GM18499 (cell line): ENCODE measurements around the gene FNIP1.
"Not testable (repeated sequence)": the region's sequence is repeated elsewhere in the genome, so short reads cannot be mapped to it uniquely, and the experiment has no call there.

ENCODE experiments used
- ATAC-seq: cut with Tn5 transposase; IDR thresholded peaks from one replicate; pipeline ENCODE4 v1.9.1; 2021; ENCODE audit warnings: moderate number of reproducible peaks; ENCODE audit not compliant: insufficient read depth, unreplicated experiment

Gene FNIP1

GRCh38 chr5:131787736-131788135 is 9.1 kb downstream of the FNIP1 start:
- ATAC-seq, result no peak

GRCh38 chr5:131786900-131787692 is 9.7 kb downstream of the FNIP1 start:
- ATAC-seq, result no peak

- no peak for ATAC-seq
Measured at GRCh38 chr5:131786036-131786435, 10.8 kb downstream of the FNIP1 start.

GRCh38 chr5:131783874-131784273 is 12.9 kb downstream of the FNIP1 start:
- ATAC-seq, result no peak

GRCh38 chr5:131783357-131783756 is 13.5 kb downstream of the FNIP1 start:
- ATAC-seq, result no peak

- ATAC-seq, result no peak
Measured at GRCh38 chr5:131782717-131783116, 14.1 kb downstream of the FNIP1 start.

- not testable (repeated sequence) for ATAC-seq
Measured at GRCh38 chr5:131778141-131778540, 18.7 kb downstream of the FNIP1 start.

GRCh38 chr5:131776450-131776849 is 20.4 kb downstream of the FNIP1 start:
- ATAC-seq, result no peak

GRCh38 chr5:131774652-131775367 is 22.0 kb downstream of the FNIP1 start:
- no peak for ATAC-seq

GRCh38 chr5:131773805-131774204 is 23.0 kb downstream of the FNIP1 start:
- no peak for ATAC-seq

GRCh38 chr5:131771692-131772091 is 25.1 kb downstream of the FNIP1 start:
- ATAC-seq, result no peak

- no peak for ATAC-seq
Measured at GRCh38 chr5:131769961-131770360, 26.9 kb downstream of the FNIP1 start.

GRCh38 chr5:131769336-131769735 is 27.5 kb downstream of the FNIP1 start:
- no peak for ATAC-seq

GRCh38 chr5:131767891-131768290 is 28.9 kb downstream of the FNIP1 start:
- ATAC-seq, result no peak

- ATAC-seq, result no peak
Measured at GRCh38 chr5:131766689-131767088, 30.1 kb downstream of the FNIP1 start.

GRCh38 chr5:131765261-131765660 is 31.6 kb downstream of the FNIP1 start:
- no peak for ATAC-seq

GRCh38 chr5:131763968-131764367 is 32.8 kb downstream of the FNIP1 start:
- no peak for ATAC-seq

GRCh38 chr5:131760793-131761192 is 36.0 kb downstream of the FNIP1 start:
- ATAC-seq, result no peak

- ATAC-seq, result no peak
Measured at GRCh38 chr5:131759704-131760103, 37.1 kb downstream of the FNIP1 start.

GRCh38 chr5:131758520-131758900 is 38.3 kb downstream of the FNIP1 start:
- ATAC-seq, result no peak

GRCh38 chr5:131757830-131758519 is 38.8 kb downstream of the FNIP1 start:
- no peak for ATAC-seq
